DND-41 (cell line): ENCODE data around the gene CLCF1.

Experiments used
- EZH2 ChIP-seq: IDR thresholded peaks from 3 replicates; pipeline ENCODE4 v1.6.1; 2012; ENCODE audit warnings: borderline replicate concordance, low read depth, mild to moderate bottlenecking, moderate library complexity, low read length, inconsistent platforms; ENCODE audit not compliant: severe bottlenecking
- TF ChIP-seq, protein P1 (sequence below): IDR thresholded peaks from 2 replicates; pipeline ENCODE4 v1.5.1; 2012; ENCODE audit warnings: borderline replicate concordance, low read length, moderate library complexity, mild to moderate bottlenecking; ENCODE audit not compliant: poor library complexity, severe bottlenecking; ENCODE audit errors: extremely low read depth

GRCh38 chr11:67412495-67413179, 39.2 kb upstream of the CLCF1 start:
- TF ChIP-seq, protein P1, sequence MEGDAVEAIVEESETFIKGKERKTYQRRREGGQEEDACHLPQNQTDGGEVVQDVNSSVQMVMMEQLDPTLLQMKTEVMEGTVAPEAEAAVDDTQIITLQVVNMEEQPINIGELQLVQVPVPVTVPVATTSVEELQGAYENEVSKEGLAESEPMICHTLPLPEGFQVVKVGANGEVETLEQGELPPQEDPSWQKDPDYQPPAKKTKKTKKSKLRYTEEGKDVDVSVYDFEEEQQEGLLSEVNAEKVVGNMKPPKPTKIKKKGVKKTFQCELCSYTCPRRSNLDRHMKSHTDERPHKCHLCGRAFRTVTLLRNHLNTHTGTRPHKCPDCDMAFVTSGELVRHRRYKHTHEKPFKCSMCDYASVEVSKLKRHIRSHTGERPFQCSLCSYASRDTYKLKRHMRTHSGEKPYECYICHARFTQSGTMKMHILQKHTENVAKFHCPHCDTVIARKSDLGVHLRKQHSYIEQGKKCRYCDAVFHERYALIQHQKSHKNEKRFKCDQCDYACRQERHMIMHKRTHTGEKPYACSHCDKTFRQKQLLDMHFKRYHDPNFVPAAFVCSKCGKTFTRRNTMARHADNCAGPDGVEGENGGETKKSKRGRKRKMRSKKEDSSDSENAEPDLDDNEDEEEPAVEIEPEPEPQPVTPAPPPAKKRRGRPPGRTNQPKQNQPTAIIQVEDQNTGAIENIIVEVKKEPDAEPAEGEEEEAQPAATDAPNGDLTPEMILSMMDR = no peak
- TF ChIP-seq EZH2 = no peak
